HG03103 (cell line): ENCODE measurements around the gene UGT8.
"Not testable (repeated sequence)": the region's sequence is repeated elsewhere in the genome, so short reads cannot be mapped to it uniquely, and the experiment has no call there.

ENCODE experiments used
- ATAC-seq: cut with Tn5 transposase; IDR thresholded peaks from one replicate; pipeline ENCODE4 v1.9.1; 2021; ENCODE audit warnings: low read depth; ENCODE audit not compliant: unreplicated experiment

The UGT8 gene

GRCh38 chr4:114598191-114599121, at the start of gene UGT8:
Gene UGT8 (plus strand): TSS chr4:114598807. CDS start chr4:114622881, 24,074 bp downstream.
- peak; percentile 30 for ATAC-seq

GRCh38 chr4:114549638-114550037, 49.0 kb upstream of the UGT8 start:
- no peak for ATAC-seq

DNA sequence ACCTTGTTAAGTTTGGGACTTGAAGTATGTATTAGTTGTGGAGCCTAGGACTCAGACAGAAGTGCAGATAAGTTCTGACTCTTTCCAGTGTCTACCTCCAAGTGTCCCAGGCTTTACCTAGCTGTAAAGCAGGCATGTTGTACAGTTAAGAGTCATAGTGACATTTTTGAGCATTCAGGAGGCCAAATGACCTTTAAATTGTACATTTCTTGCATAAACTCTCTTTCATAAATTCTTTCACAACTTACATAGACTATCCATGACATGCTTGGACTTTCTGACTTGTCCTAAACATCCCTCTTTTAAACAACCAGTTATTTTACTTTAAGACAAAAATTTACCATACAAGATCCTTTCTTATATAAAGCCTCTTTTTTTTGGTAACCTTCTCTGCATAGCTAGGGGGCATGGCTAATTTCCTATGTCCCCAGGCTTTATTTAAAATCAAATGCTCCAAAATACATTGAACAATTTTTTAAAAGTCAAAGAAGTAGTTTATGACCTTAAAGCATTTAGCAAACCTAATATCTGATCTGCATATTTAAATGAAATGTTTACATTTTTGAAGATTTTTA, 40.1 kb upstream of the UGT8 start:
- no peak for ATAC-seq

DNA sequence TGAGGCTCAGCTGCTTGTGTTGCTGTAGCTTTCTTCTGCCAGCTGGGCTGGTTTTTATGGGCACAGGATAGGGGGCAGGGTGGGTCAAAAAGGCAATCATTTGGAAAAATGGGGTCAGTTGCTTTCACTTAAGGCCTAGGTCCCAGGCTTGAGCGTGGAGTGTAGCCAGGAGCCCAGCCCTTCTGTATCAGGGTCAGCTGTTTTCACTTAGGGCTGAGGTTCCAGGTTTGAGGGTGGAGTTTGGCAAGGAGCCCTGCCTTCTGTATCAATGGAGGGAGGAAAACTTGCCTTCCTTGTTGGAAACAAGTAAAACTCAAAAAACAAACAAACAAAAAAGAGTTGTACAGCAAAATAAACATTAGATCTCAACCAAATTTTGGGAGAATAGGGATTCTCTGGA, 37.0 kb upstream of the UGT8 start:
- ATAC-seq, result no peak

- ATAC-seq, result no peak
These were observed 36.3 kb upstream of the UGT8 start for GRCh38 chr4:114562176-114562904.

GRCh38 chr4:114563536-114564315, 34.9 kb upstream of the UGT8 start:
- no peak for ATAC-seq

DNA sequence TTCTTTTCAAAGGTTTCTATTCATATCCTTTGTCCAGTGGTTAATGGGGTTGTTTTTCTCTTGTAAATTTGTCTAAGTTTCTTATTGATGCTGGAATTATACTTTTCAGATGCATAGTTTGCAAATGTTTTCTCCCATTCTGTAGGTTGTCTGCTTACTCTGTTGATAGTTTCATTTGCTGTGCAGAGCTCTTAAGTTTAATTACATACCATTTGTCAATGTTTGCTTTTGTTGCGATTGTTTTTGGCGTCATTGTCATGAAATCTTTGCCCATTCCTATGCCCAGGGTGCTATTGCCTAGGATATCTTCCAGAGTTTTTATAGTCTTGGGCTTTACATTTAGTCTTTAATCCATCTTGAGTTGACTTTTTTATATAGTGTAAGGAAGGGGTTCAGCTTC, 21.2 kb upstream of the UGT8 start:
- no peak for ATAC-seq

DNA sequence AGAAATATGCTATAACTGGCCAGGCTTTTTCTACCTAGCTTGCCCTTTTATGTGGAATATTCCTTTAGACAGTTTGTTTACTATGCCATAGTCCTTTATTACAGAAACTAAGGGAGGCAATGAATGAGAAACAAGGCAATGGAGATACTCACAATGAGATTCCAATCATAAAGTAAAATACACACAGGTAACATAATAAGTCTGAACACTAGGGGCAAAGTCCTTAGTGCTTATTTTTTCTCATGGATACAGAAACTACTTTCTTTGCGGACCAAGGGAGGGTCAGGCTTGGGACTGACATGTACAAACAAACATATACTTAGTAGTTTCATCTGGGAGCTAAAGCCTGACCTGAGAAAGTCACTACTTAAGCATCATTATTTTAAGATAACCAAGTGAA, 16.0 kb upstream of the UGT8 start:
- no peak for ATAC-seq

GRCh38 chr4:114588305-114588704, 10.3 kb upstream of the UGT8 start:
- no peak for ATAC-seq

DNA sequence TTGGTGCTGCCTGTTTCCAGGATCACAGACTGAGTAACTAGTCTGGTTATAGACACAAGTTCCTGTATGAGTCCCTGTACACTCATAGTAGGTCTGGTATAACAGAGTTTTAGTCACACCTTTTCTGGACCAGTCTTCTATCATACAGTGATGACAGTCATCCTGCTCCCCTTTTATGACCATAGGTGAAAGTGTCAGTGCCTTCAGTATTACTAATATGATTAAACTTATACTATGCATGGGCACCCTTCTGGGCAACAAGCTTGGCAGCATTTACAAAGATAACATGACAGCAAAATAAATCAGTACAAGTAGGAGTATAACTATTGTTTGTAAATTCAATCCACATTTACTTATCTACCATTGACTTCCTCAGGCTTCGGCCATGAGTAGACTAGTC, 8.2 kb upstream of the UGT8 start:
- not testable (repeated sequence) for ATAC-seq

DNA sequence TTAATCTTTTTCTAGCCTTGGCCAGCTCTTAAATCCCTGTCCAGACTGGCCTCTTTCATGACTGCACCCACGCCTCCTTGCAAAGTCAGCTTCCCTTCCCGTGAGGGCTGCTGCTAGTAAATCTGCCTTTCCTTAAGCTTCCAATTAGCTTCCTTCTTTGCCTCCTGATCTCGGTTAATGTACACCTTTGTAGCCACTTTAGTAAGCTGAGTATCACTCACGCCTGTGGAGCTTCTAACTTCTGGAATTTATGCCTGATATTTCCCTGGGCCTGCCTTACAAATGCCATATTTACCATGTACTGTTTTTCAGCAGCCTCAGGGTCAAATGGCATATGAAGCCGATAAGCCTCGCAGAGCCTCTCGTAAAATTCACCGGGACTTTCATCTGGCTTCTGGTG, 5.1 kb upstream of the UGT8 start:
- ATAC-seq, result no peak

- ATAC-seq, result no peak
These were observed 3.4 kb upstream of the UGT8 start for GRCh38 chr4:114595207-114595606.

DNA sequence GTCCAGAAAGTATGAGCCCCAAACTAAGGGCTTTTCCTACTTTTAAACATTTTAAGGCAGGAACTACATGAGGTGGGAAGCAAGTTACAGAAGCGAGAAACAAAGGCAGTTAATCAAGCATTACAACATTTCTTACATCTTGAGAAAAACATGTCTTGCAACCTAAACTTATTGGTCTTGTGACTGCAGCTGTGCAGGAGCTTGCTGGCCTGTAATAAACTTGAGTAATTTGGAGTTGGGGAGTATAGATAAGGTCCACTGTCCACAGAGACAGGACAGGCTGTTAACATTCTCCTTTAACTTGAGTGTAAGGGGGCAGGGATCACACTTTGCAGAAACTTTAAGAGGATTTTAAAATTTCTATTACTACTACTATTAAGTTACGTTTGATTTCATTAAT, 2.7 kb upstream of the UGT8 start:
- ATAC-seq, result no peak

DNA sequence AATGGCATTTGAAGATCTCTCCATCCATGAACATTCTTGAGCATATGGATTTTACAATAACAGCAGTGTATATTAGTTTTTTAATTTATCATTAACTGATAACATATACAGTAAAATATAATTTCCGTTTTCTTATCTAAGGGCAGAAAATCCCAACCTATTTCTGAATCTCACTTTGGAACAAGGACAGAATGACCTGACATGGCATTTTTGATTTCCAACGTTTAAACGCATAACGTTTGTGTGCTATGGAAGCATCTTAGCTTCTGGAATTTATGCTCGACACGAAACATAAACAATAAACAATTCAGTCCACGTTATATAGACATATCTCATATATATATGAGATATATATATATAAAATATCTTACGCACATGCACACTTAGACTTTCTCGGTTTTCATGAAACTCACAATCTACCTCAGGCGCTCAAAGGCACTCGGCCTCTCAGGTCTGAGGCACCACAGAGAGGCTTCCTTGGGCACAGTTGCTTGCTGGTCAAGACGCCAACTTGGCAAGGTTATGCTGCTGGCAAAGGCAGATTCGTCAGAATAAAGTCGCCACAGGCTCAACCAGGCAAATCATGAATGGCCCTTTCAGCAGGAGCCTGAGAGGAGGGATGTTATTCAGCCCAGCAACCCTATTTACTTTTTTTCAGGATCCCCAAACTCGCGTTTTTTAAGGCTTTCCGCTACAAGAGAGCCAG, 1.0 kb upstream of the UGT8 start:
- no peak for ATAC-seq

GRCh38 chr4:114599231-114599902, 760 bp downstream of the UGT8 start:
- no peak for ATAC-seq

DNA sequence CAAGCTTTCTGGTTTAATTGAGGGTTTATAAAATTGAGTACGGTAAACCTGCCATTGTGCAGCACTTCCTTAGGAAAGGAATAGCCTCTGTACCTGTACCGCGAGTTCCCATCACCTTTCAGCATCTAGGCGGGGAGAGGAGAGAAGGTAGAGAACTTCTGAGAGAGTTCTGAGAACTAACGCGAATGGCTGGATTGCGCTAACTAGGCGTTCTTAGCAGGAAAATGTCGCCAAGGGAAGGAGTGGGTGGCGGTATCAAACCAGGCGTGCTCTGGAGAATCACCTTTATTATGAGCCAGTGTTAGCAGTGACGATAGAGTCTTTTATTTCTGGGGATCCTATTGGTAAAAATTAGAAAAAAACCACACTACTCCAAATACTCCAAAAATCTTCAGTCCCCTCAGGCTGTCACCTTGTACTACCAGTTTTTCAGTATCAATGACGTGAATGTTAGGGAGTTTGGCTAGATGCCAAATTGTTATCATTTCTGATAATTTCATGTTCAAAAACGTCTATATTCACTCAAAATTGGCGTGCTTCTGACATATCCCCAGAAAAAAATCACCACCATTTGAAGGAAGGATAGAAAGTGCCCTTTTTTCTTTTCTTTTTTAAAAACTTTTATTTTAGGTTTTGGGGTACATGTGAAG, 1.4 kb downstream of the UGT8 start:
- ATAC-seq, result no peak

DNA sequence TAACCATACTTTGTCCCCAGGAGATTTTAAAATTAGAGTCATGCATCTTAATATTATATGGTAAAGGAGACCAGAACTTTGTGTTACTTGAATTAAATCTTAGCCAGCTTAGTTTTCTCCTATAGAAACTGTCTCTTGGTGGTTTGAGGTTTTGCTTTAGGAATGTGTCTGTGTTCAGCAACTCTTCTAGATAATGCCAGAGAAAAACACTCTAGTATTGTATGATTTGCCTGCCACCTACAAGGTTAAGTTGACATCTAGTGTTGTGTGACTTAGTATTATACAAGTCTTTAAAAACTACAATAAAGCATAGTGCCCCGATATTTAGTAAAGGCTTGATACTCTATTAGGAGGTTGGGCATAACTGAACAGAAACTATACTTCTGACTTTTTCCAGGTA, 2.1 kb downstream of the UGT8 start:
- ATAC-seq, result no peak

DNA sequence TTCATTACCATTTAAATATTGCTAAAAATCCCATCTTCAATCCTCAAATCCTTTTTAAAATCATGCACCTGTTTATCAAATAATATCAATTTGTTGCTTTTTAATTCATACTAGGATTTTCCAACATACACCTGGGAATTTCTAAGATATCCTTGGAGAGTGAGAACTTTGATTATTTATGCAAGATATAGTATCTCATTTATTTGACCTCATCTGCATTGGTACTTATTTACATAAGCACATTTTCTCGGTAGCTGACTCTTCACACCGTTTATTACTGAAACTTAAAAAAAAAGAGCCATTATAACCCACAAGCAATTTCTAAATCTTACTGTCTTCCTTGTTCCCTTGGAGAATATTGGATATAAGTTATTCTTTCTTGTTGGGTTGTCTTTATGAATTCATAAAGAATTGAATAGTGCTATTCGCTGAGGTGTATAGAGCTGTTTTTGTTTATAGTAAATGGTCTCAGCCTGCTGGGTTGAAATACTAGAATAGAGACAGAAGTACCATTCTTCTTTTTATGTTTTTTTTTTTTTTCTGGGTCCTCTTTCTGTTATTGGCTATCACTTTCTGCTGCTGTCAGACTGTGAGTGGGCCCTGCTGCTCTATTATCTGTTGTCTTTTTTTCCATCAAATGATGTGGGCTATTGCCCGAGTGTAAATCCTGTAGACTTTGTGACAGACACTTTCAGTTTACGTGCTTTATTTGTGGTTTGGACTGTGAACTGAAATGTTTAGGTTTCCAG, 2.9 kb downstream of the UGT8 start:
- ATAC-seq, result peak; percentile 35
